Esophagus muscularis mucosa (tissue), 4 donors: ENCODE results near the gene GALR2. TPM values are rescaled to one million over a fixed set of nuclear protein-coding genes. Genes with fewer than 3 reads are reported as not detected.
A peak's percentile ranks its signal among the peaks of the same experiment; 100 is the strongest.
"Not testable (repeated sequence)": the region's sequence is repeated elsewhere in the genome, so short reads cannot be mapped to it uniquely, and the experiment has no call there.

Experiments used
- DNase-seq: peaks from one replicate; pipeline ENCODE4 v3.0.0-alpha.2; 2017; ENCODE audit errors: extremely low spot score
- H3K27ac ChIP-seq, 4 donors: fragments of 200-600 bp; sonication (generic); replicated peaks in 1 of 4; 1 replicate in 3 of 4; 2 replicates in 1 of 4; pipeline ENCODE4 v1.5.1; 2016 to 2019; ENCODE audit warnings: mild to moderate bottlenecking in 1 of 4
- H3K27me3 ChIP-seq, 4 donors: fragments of 200-600 bp; sonication (generic); one replicate each; pipeline versions ENCODE4 v1.5.1 to v1.6.0; 2016 to 2019
- H3K36me3 ChIP-seq, 4 donors: fragments of 200-600 bp; sonication (generic); one replicate each; pipeline ENCODE4 v1.5.1; 2016 to 2019
- H3K4me1 ChIP-seq, 4 donors: fragments of 200-600 bp; sonication (generic); one replicate each; pipeline ENCODE4 v1.5.1; 2016 to 2019
- H3K4me3 ChIP-seq, 4 donors: fragments of 200-600 bp; sonication (generic); 1 replicate in 2 of 4; 2 replicates in 2 of 4; pipeline ENCODE4 v1.5.1; 2016 to 2019; ENCODE audit warnings: mild to moderate bottlenecking in 4 of 4, moderate library complexity in 1 of 4
- H3K9me3 ChIP-seq, 4 donors: fragments of 200-600 bp; sonication (generic); 1 replicate in 3 of 4; 2 replicates in 1 of 4; pipeline ENCODE4 v1.5.1; 2016 to 2019
- CTCF ChIP-seq, 3 experiments: fragments of 200-600 bp in 2 of 3; fragments of 450-650 bp in 1 of 3; sonication (generic) in 2 of 3; IDR thresholded peaks; one replicate each; pipeline ENCODE4 v1.5.1; 2017 to 2019; ENCODE audit warnings: antibody characterized with exemption in 3 of 3, mild to moderate bottlenecking in 2 of 3, moderate library complexity in 1 of 3
- EP300 ChIP-seq: sonication (generic); formaldehyde crosslinking; IDR thresholded peaks from one replicate; pipeline ENCODE4 v1.6.1; 2017; ENCODE audit warnings: antibody characterized with exemption
- POLR2A ChIP-seq: fragments of 450-650 bp; IDR thresholded peaks from one replicate; pipeline ENCODE4 v1.6.1; 2017; ENCODE audit warnings: antibody characterized with exemption, moderate library complexity, mild to moderate bottlenecking, low read depth
- POLR2AphosphoS5 ChIP-seq, 2 donors: sonication (generic); formaldehyde crosslinking; IDR thresholded peaks; one replicate each; pipeline ENCODE4 v1.6.1; 2017; ENCODE audit warnings: antibody characterized with exemption in 2 of 2
- WGBS: methylation state at CpG from one replicate; pipeline ENCODE4 v1.1.5; 2018; 5-methylcytosine and 5-hydroxymethylcytosine counted together
- intact Hi-C: fragments of 100-400 bp; cut with DNase I; formaldehyde crosslinking; loops from one replicate; pipeline ENCODE4 v1.15.1; 2023
- total RNA-seq, 4 donors: library from RNA; depleted of rRNA; stranded (reverse); fragments of >200 nt; gene quantifications; one replicate each; pipeline versions ENCODE4 v1.1.0 to v1.2.1, GENCODE V29; 2016

GALR2 gene
- total RNA-seq, 4 donors from 2014 or later: 0.50 TPM; not detected in 3

- no peaks in the 10 kb centered on the region for H3K27me3 ChIP-seq
- TF ChIP-seq POLR2AphosphoS5 (IDR thresholded peaks at IDR 0.05) (peak; percentile 77 to 87), CTCF (IDR thresholded peaks at IDR 0.05) (no peak)
- H3K4me1 ChIP-seq: peaks cover 6 to 34% (median 22%) of the 10 kb centered on the region in 4 donors
- H3K9me3 ChIP-seq: no peaks in the 10 kb centered on the region
- H3K4me3 ChIP-seq: no peak overlapping the region
- H3K36me3 ChIP-seq: peaks cover 29 to 44% (median 36%) of the 10 kb centered on the region in 4 donors
- DNase-seq: no peak
- intact Hi-C loops: no loop called here
- 29% methylated on average over 16 of the region's 22 CpGs for WGBS
- H3K27ac ChIP-seq: peak overlapping the region; percentile 55 to 86 (median 62)
Observed at GRCh38 chr17:76036497-76037261, 37.9 kb upstream of the GALR2 start.

GRCh38 chr17:76038050-76038449, 36.5 kb upstream of the GALR2 start:
- H3K9me3 ChIP-seq: no peaks in the 10 kb centered on the region
- H3K4me3 ChIP-seq: no peak overlapping the region
- H3K36me3 ChIP-seq: peaks cover 43 to 57% (median 49%) of the 10 kb centered on the region in 4 donors
- no peak for DNase-seq
- peaks cover 6 to 34% (median 22%) of the 10 kb centered on the region in 4 donors for H3K4me1 ChIP-seq
- H3K27me3 ChIP-seq: no peaks in the 10 kb centered on the region
- TF ChIP-seq POLR2AphosphoS5 (IDR thresholded peaks at IDR 0.05): no peak
- TF ChIP-seq EP300: no peak
- TF ChIP-seq CTCF (IDR thresholded peaks at IDR 0.05): no peak
- no peak for TF ChIP-seq POLR2A
- intact Hi-C loops: no loop called here
- peak overlapping the region in 3 of 4 donors; percentile 62 to 86 (median 63) for H3K27ac ChIP-seq
- WGBS: 69% methylated on average over 3 of the region's 3 CpGs

DNA sequence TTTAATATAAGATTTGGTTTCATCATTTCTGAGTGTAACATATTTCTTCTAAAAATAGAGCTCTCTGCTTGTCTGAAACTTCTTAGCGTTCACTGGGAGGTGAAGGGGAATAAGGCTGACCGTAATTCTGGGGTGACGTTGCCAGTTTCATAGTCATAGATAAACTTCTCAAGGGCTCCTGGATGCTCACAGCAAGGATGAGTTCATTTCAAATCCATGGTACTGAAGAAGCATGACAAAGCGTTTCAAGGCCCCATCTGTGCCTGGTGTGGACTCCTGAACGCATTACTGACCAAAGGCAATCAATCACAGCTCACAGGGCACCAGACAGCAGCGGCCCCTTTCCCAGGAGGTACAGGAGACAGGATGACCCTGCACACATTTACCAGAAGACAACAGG, 35.5 kb upstream of the GALR2 start:
- Histone ChIP-seq H3K27ac (peak overlapping the region; percentile 40 to 86 (median 62)), H3K27me3 (no peaks in the 10 kb centered on the region), H3K4me3 (no peak overlapping the region), H3K36me3 (peaks cover 54 to 68% (median 60%) of the 10 kb centered on the region in 4 donors), H3K4me1 (peaks cover 6 to 34% (median 22%) of the 10 kb centered on the region in 4 donors), H3K9me3 (no peaks in the 10 kb centered on the region)
- intact Hi-C loops: no loop called here
- 49% methylated on average over 5 of the region's 6 CpGs for WGBS
- DNase-seq: no peak
- TF ChIP-seq POLR2AphosphoS5 (IDR thresholded peaks at IDR 0.05) (peak; percentile 25 to 36), EP300 (no peak), POLR2A (no peak)

GRCh38 chr17:76040376-76040775, 34.2 kb upstream of the GALR2 start:
- TF ChIP-seq EP300 (no peak), POLR2A (no peak), CTCF (IDR thresholded peaks at IDR 0.05) (no peak), POLR2AphosphoS5 (IDR thresholded peaks at IDR 0.05) (no peak)
- H3K36me3 ChIP-seq: peaks cover 66 to 81% (median 73%) of the 10 kb centered on the region in 4 donors
- no peaks in the 10 kb centered on the region for H3K9me3 ChIP-seq
- peak overlapping the region in 1 of 4 donors; percentile 86 for H3K27ac ChIP-seq
- WGBS: 52% methylated on average over 6 of the region's 6 CpGs
- H3K27me3 ChIP-seq: no peaks in the 10 kb centered on the region
- intact Hi-C loops: no loop called here
- DNase-seq: no peak
- no peak overlapping the region for H3K4me3 ChIP-seq
- peaks cover 6 to 28% (median 21%) of the 10 kb centered on the region in 4 donors for H3K4me1 ChIP-seq

DNA sequence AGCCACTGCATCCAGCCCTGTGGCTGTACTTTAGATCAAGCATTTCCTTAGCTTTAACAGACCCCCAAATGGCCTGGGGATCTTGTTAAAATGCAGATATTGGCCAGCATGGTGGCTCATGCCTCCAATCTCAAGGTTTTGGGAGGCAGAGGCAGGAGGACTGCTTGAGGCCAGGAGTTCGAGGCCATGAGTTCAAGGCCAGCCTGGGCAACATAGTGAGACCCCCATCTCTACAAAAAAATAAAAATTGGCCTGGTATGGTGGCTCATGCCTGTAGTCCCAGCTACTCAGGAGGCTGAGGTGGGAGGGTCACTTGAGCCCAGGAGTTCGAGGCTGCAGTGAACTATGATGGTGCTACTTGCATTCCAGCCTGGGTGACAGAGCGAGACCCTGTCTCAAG, 31.7 kb upstream of the GALR2 start:
- DNase-seq, H3K4me3 ChIP-seq, H3K27me3 ChIP-seq, H3K4me1 ChIP-seq, H3K27ac ChIP-seq, intact Hi-C loops, H3K9me3 ChIP-seq: not testable (repeated sequence)
- H3K36me3 ChIP-seq: peaks cover 91 to 100% (median 96%) of the 10 kb centered on the region in 4 donors
- WGBS: 100% methylated on average over 3 of the region's 3 CpGs

GRCh38 chr17:76044475-76045007, 30.0 kb upstream of the GALR2 start:
- H3K9me3 ChIP-seq, H3K27ac ChIP-seq, H3K4me3 ChIP-seq, H3K27me3 ChIP-seq, H3K4me1 ChIP-seq, intact Hi-C loops, DNase-seq: not testable (repeated sequence)
- peaks cover 92 to 100% (median 100%) of the 10 kb centered on the region in 4 donors for H3K36me3 ChIP-seq
- WGBS: 81% methylated on average over 11 of the region's 11 CpGs
